ENCODE results near the gene PECR. TPM values are rescaled to one million over a fixed set of nuclear protein-coding genes. Genes with fewer than 3 reads are reported as not detected.

Gene PECR
- total and polyA plus RNA-seq, 2 of the 4 experiments (the other 2 are of a cell fraction) = 11.4 to 17.7 TPM

DNA sequence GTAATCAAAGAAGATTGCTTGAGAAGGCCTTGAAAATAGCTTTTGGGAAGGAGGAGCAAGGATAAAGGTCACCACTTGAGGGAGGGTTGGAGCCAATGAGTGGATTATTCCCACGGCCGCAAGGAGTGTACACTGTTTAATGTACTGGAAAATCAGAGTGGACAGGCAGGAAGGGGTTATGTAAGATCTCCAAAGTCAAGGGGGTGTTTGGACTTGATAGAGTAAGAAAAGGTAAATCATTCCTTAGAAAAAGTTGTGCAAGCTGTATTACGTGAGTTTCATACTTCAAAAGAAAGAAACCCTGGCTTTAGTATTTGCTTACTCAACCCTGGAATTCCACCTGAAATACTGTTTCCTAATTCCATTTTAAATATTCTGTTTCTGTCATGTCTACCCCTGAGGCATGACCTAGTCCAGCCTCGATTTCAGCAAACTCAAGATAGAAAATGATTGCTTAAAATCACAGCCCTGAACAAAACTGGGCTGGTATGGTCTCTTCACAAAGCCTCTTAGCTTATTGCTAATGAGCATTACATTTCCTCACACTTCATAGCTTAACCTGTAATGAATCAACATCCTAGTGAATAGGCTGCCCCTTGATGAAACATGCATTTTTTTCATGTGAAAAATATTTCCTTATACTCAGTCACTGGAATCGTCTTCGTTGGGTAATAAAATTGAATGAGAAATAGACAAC is 69.3 kb downstream of the PECR start:
- Histone ChIP-seq H3K56ac (ENCODE audit: extremely low read depth, insufficient read depth, low read length) (no peak overlapping the region), H3K36me3 (ENCODE audit: control insufficient read depth, insufficient read depth, low read length) (no peaks in the 10 kb centered on the region), H2AFZ (replicated peaks; ENCODE audit: low read length, poor library complexity) (no peak overlapping the region), H2BK5ac (ENCODE audit: low read depth, low read length, poor library complexity, severe bottlenecking) (no peak overlapping the region), H3K4me2 (ENCODE audit: low read depth, low read length) (peak overlapping the region; percentile 100), H3K9ac (ENCODE audit: low read depth, low read length) (no peak overlapping the region), H3K9me3 (ENCODE audit: control insufficient read depth, insufficient read depth, low read length) (no peaks in the 10 kb centered on the region), H3K4me1 (ENCODE audit: control insufficient read depth, insufficient read depth, low read length) (peaks cover 2% of the 10 kb centered on the region; the same call in 1 of the 2 replicates), H3K79me1 (ENCODE audit: low read depth in 1 of 2, low read length in 2 of 2) (no peaks in the 10 kb centered on the region), H4K20me1 (ENCODE audit: insufficient read depth, low read length) (no peaks in the 10 kb centered on the region), H3K27me3 (ENCODE audit: control insufficient read depth, insufficient read depth, low read length) (no peaks in the 10 kb centered on the region), H3K14ac (replicated peaks; ENCODE audit: low read depth, low read length) (no peak overlapping the region), H3K23ac (ENCODE audit: low read depth, low read length) (no peak overlapping the region), H2BK20ac (ENCODE audit: low read depth, low read length) (no peak overlapping the region), H4K5ac (ENCODE audit: low read depth, low read length) (no peak overlapping the region), H2AK9ac (replicated peaks; ENCODE audit: low read depth, low read length, poor library complexity) (no peak overlapping the region), H2BK15ac (ENCODE audit: low read depth, low read length) (no peak overlapping the region), H4K91ac (ENCODE audit: insufficient read depth, low read depth, low read length) (no peak overlapping the region), H3K9me1 (ENCODE audit: insufficient read depth, low read length) (no peaks in the 10 kb centered on the region), H2AK5ac (ENCODE audit: low read depth, low read length) (no peak overlapping the region; the same call in 1 of the 2 replicates), H3K27ac (ENCODE audit: insufficient read depth, low read length) (no peak overlapping the region), H4K8ac (ENCODE audit: low read depth in 2 of 2, low read length in 2 of 2) (no peak overlapping the region), H2BK120ac (ENCODE audit: low read depth, low read length) (no peak overlapping the region), H3K4ac (ENCODE audit: low read depth, low read length) (no peak overlapping the region), H3K4me3 (ENCODE audit: insufficient read depth, low read depth, low read length) (peak overlapping the region; percentile 89; the same call in 1 of the 2 replicates), H3K18ac (ENCODE audit: low read depth, low read length) (no peak overlapping the region)
- 43% methylated on average over 3 of the region's 6 CpGs; no CpG with 5 or more reads in 1 of the 2 experiments for WGBS, 2 experiments (ENCODE audit: extremely low coverage in 2 of 2, insufficient read length in 1 of 2)
- dilution Hi-C loops (cut with HindIII; ENCODE audit: low sequenced_read_pairs, unreplicated experiment) = no loop called here
- BruUV-seq (replicated peaks) = no TSS peak
- intact Hi-C loops (cut with micrococcal nuclease) = no loop called here
- CTCF ChIA-PET = interaction anchor here (1.4 to 2.7 kb wide), 3 partner anchors 11 to 62 kb away, joined by 4 to 12 read pairs (median 4); no protein-coding TSS in a partner anchor
- in situ Hi-C loops (cut with MboI; ENCODE audit: low sequenced_read_pairs) = no loop called here
- ATAC-seq (ENCODE audit: low read depth) (0 out of 2 replicates have a peak, but pooled peaks have one; percentile 2), DNase-seq (no peak)
- POLR2A ChIA-PET (ENCODE audit: unreplicated experiment) = no interaction called here
- TF ChIP-seq CEBPB (IDR thresholded peaks at IDR 0.05; ENCODE audit: low read depth, low read length) = no peak
- no peak for TF ChIP-seq RFX5 (IDR thresholded peaks at IDR 0.05; ENCODE audit: low read depth, low read length)
- TF ChIP-seq MXI1 (IDR thresholded peaks at IDR 0.05; ENCODE audit: borderline replicate concordance, low read depth, low read length) = no peak
- no peak for TF ChIP-seq ELK1 (IDR thresholded peaks at IDR 0.05; ENCODE audit: borderline replicate concordance, low read depth, low read length)
- TF ChIP-seq MAZ (IDR thresholded peaks at IDR 0.05; ENCODE audit: borderline replicate concordance, low read depth, low read length) = no peak
- TF ChIP-seq NFE2L2 (IDR thresholded peaks at IDR 0.05; ENCODE audit: low read depth, low read length) = no peak
- no peak for TF ChIP-seq FOS (IDR thresholded peaks at IDR 0.05; ENCODE audit: low read depth, low read length)
- no peak for TF ChIP-seq CHD1 (IDR thresholded peaks at IDR 0.05; ENCODE audit: low read depth, low read length)
- no peak for TF ChIP-seq POLR2A (IDR thresholded peaks at IDR 0.05; ENCODE audit: low read depth, low read length)
- TF ChIP-seq RCOR1 (IDR thresholded peaks at IDR 0.05; ENCODE audit: insufficient replicate concordance, low read length) = no peak
- TF ChIP-seq, protein P1, sequence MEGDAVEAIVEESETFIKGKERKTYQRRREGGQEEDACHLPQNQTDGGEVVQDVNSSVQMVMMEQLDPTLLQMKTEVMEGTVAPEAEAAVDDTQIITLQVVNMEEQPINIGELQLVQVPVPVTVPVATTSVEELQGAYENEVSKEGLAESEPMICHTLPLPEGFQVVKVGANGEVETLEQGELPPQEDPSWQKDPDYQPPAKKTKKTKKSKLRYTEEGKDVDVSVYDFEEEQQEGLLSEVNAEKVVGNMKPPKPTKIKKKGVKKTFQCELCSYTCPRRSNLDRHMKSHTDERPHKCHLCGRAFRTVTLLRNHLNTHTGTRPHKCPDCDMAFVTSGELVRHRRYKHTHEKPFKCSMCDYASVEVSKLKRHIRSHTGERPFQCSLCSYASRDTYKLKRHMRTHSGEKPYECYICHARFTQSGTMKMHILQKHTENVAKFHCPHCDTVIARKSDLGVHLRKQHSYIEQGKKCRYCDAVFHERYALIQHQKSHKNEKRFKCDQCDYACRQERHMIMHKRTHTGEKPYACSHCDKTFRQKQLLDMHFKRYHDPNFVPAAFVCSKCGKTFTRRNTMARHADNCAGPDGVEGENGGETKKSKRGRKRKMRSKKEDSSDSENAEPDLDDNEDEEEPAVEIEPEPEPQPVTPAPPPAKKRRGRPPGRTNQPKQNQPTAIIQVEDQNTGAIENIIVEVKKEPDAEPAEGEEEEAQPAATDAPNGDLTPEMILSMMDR (conservative IDR thresholded peaks at IDR 0.05; ENCODE audit: low read depth, low read length) = no peak
- TF ChIP-seq, protein P2, sequence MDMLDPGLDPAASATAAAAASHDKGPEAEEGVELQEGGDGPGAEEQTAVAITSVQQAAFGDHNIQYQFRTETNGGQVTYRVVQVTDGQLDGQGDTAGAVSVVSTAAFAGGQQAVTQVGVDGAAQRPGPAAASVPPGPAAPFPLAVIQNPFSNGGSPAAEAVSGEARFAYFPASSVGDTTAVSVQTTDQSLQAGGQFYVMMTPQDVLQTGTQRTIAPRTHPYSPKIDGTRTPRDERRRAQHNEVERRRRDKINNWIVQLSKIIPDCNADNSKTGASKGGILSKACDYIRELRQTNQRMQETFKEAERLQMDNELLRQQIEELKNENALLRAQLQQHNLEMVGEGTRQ (IDR thresholded peaks at IDR 0.05; ENCODE audit: low read depth, low read length) = no peak
- TF ChIP-seq SMC3 (IDR thresholded peaks at IDR 0.05; ENCODE audit: low read depth, low read length) = no peak
- no peak for TF ChIP-seq MAFK (IDR thresholded peaks at IDR 0.05; ENCODE audit: low read depth, low read length)
- no peak for TF ChIP-seq BHLHE40 (IDR thresholded peaks at IDR 0.05; ENCODE audit: low read depth, low read length)

Measured in IMR-90 (cell line).